CD4-positive, alpha-beta T cell treated with Interleukin-6 for 4 hours (primary cell): Measurements from ENCODE around the gene PTPRN2.
"Not testable (repeated sequence)": the region's sequence is repeated elsewhere in the genome, so short reads cannot be mapped to it uniquely, and the experiment has no call there.

Source experiments
- DNase-seq: peaks from one replicate; pipeline ENCODE4 v3.0.0-alpha.2; 2020; ENCODE audit warnings: mixed read lengths

PTPRN2 gene

GRCh38 chr7:157952050-157952667 is 635.5 kb downstream of the PTPRN2 start:
- no peak for DNase-seq

- DNase-seq = no peak
These were observed 636.1 kb downstream of the PTPRN2 start for GRCh38 chr7:157951300-157952049.

GRCh38 chr7:157949711-157950110 is 637.9 kb downstream of the PTPRN2 start:
- DNase-seq = no peak

- DNase-seq = no peak
These were observed 640.1 kb downstream of the PTPRN2 start for GRCh38 chr7:157947504-157947903.

GRCh38 chr7:157946398-157947060 is 641.1 kb downstream of the PTPRN2 start:
- no peak for DNase-seq

GRCh38 chr7:157945401-157945800 is 642.2 kb downstream of the PTPRN2 start:
- DNase-seq = no peak

- no peak for DNase-seq
These were observed 642.8 kb downstream of the PTPRN2 start for GRCh38 chr7:157944734-157945291.

GRCh38 chr7:157944051-157944450 is 643.6 kb downstream of the PTPRN2 start:
- DNase-seq = no peak

GRCh38 chr7:157943561-157943960 is 644.1 kb downstream of the PTPRN2 start:
- DNase-seq = no peak

GRCh38 chr7:157941210-157941609 is 646.4 kb downstream of the PTPRN2 start:
- DNase-seq = no peak

- DNase-seq = no peak
These were observed 647.1 kb downstream of the PTPRN2 start for GRCh38 chr7:157940497-157940896.

- no peak for DNase-seq
These were observed 649.4 kb downstream of the PTPRN2 start for GRCh38 chr7:157938211-157938610.

- no peak for DNase-seq
These were observed 650.2 kb downstream of the PTPRN2 start for GRCh38 chr7:157937406-157937805.

GRCh38 chr7:157936976-157937375 is 650.6 kb downstream of the PTPRN2 start:
- DNase-seq = no peak

- not testable (repeated sequence) for DNase-seq
These were observed 651.9 kb downstream of the PTPRN2 start for GRCh38 chr7:157935721-157936120.

- DNase-seq = not testable (repeated sequence)
These were observed 654.1 kb downstream of the PTPRN2 start for GRCh38 chr7:157933219-157934155.

- no peak for DNase-seq
These were observed 655.0 kb downstream of the PTPRN2 start for GRCh38 chr7:157932498-157933218.

GRCh38 chr7:157930926-157931466 is 656.6 kb downstream of the PTPRN2 start:
- no peak for DNase-seq

GRCh38 chr7:157930441-157930840 is 657.2 kb downstream of the PTPRN2 start:
- no peak for DNase-seq

GRCh38 chr7:157929671-157930070 is 658.0 kb downstream of the PTPRN2 start:
- no peak for DNase-seq

- DNase-seq = no peak
These were observed 658.7 kb downstream of the PTPRN2 start for GRCh38 chr7:157928808-157929425.
